Anterior cingulate cortex (tissue), 58 donors: ENCODE results near the gene RABIF.

Source experiments
- DNase-seq, 58 donors: peaks; one replicate each; lab custom pipeline; 2025; lab: John Stamatoyannopoulos, UW

The RABIF gene

GRCh38 chr1:202879128-202879527 is 9.8 kb downstream of the RABIF start:
- DNase-seq = no peak

- DNase-seq = no peak
Measured at GRCh38 chr1:202873026-202873425, 15.9 kb downstream of the RABIF start.

GRCh38 chr1:202871367-202871766 is 17.6 kb downstream of the RABIF start:
- no peak for DNase-seq

GRCh38 chr1:202862679-202863560 is 26.0 kb downstream of the RABIF start:
- DNase-seq = no peak

GRCh38 chr1:202861420-202862132 is 27.4 kb downstream of the RABIF start:
- peak; percentile 30 to 96 (median 88) for DNase-seq

GRCh38 chr1:202860744-202861419 is 28.1 kb downstream of the RABIF start:
- DNase-seq = peak in 18 of 58 donors; percentile 8 to 63 (median 35)

- no peak for DNase-seq
Measured at GRCh38 chr1:202858789-202859414, 30.0 kb downstream of the RABIF start.

GRCh38 chr1:202858331-202858730 is 30.6 kb downstream of the RABIF start:
- no peak for DNase-seq

- no peak for DNase-seq
Measured at GRCh38 chr1:202857136-202857610, 31.8 kb downstream of the RABIF start.

GRCh38 chr1:202856014-202856413 is 32.9 kb downstream of the RABIF start:
- no peak for DNase-seq

GRCh38 chr1:202854787-202855186 is 34.2 kb downstream of the RABIF start:
- DNase-seq = no peak

GRCh38 chr1:202852163-202852904 is 36.6 kb downstream of the RABIF start:
- peak in 1 of 58 donors; percentile 5 for DNase-seq

GRCh38 chr1:202850593-202851362 is 38.2 kb downstream of the RABIF start:
- DNase-seq = peak in 7 of 58 donors; percentile 8 to 50 (median 21)

GRCh38 chr1:202848191-202848542 is 40.8 kb downstream of the RABIF start:
- peak in 15 of 58 donors; percentile 6 to 64 (median 35) for DNase-seq

- DNase-seq = no peak
Measured at GRCh38 chr1:202844935-202845334, 44.0 kb downstream of the RABIF start.

GRCh38 chr1:202844259-202844658 is 44.7 kb downstream of the RABIF start:
- DNase-seq = no peak

- peak in 33 of 58 donors; percentile 3 to 84 (median 35) for DNase-seq
Measured at GRCh38 chr1:202843081-202843480, 45.9 kb downstream of the RABIF start.

- no peak for DNase-seq
Measured at GRCh38 chr1:202837746-202838262, 51.1 kb downstream of the RABIF start.
